HG03565 (cell line): ENCODE data around the gene MRPS30.
"Not testable (repeated sequence)": the region's sequence is repeated elsewhere in the genome, so short reads cannot be mapped to it uniquely, and the experiment has no call there.

Experiments used
- ATAC-seq: cut with Tn5 transposase; IDR thresholded peaks from one replicate; pipeline ENCODE4 v1.9.1; 2021; ENCODE audit warnings: mild to moderate bottlenecking, moderate library complexity; ENCODE audit not compliant: unreplicated experiment

MRPS30 gene

DNA sequence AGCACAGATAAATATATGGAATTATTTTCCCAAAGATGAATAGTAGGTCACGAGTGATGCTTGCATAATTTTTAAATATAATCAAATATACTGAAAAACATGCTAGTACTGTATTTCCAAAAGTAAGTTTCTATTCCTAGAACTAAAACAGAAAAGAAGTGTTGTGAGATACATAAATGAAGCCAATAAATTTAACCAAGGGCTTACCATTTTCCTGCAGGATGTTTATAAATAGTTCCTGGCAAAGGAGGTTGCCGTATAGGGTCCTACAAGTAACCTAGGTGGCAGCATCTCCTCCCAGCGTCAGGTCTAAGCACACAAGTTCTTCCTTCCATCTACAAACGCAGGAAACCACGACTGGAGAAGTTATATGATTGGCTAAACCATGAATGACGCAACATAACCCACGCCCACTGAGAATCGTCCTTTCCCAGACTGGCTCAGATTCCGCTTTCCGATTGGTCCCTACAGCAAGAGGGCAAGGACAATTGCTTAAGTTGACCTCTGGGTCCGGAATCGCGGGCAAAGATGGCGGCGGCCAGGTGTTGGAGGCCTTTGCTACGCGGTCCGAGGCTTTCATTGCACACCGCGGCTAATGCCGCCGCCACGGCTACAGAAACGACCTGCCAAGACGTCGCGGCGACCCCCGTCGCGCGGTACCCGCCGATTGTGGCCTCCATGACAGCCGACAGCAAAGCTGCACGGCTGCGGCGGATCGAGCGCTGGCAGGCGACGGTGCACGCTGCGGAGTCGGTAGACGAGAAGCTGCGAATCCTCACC lies at the start of gene MRPS30:
Gene MRPS30, plus strand, starts transcription at position 513 of the 780 bp plus-strand sequence. Its CDS starts 16 bp downstream, at position 529.
- peak; percentile 96 for ATAC-seq

DNA sequence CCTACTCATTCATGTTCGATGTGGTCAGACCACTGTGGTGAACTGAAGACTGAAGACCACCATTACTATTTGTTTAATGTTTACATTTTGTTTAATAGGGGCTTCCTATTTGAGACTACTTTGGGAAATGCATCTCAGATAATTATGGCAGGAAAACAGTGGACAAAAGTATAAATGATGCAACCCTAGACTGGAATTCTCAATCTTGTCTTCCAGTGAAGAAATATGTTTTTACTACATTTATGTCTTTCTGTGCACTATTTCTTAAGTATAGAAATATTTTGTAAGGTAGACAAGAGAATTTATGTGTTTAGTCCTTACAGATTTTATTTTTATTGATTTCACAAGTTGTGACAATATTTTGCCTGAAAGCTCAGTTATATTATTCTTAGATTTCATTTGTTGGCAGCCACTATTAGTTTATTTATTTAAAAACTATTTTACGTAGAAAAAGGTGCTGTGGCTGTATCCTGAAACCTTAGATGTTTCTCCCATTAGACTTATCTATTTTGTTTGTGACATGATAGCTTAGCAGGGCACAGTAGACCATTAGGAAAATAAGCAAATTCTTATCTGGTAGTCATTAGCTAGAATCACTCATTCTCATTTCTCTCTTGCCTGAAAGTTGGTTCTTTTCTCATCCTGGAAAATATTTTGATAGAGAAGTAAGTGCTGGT lies 39.4 kb upstream of the MRPS30 start:
- ATAC-seq: no peak

DNA sequence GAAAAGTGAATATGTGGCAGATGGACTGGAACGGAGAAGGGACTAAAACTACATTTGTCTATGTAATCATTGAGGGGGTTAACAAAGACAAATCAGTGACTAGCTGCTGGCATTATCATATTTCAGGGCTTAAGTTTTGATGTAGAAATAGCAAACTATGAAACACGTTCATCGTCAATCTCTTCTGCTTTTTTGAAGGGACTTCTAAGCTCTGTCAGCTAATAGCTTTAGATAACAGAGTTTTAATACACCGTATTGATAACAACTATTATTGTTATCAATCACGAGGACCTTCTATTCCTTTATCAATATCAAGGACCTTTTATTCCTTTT lies 38.9 kb upstream of the MRPS30 start:
- ATAC-seq: no peak

DNA sequence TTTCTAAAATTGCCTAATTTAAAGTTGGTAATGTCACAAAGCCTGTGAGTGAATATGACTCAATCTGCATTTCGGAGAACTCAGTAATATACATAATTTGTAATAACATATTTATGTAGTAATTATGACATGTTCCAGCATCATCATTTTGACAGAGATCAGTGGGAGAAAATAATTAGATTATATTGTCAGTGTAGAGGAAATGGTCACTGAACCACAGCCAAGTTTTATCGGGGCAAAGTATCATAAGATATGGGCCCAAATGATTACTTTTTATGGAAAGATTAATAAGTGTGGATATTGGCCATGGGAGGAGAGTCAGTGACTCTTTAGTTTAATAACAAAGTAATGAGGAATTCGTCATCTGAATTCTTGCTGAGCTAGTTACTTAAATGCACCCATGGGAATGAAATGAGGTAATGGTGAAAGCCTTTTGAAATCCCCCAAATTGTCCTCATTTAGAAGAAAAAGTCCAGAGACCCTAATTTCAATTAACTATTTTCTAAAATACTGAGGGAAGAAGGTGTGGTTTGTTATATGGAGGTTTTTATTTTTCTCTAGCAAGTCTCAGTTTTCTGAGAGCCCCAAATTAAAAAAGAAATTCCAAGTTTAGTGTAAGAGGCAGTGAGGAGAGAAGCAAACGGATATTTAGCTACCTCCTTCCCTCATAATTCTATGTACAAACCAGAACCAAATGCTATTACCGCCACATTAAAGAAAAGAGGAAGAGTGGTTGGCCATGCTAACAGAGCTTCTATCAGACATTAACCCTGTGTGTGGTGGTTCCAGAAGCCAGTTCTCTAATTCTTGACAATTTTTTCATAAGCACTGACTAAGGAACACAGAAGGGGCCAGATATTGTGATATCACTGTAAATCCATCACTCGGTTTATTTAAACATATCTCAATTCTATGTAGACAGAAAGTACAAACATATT lies 37.7 kb upstream of the MRPS30 start:
- ATAC-seq: no peak

DNA sequence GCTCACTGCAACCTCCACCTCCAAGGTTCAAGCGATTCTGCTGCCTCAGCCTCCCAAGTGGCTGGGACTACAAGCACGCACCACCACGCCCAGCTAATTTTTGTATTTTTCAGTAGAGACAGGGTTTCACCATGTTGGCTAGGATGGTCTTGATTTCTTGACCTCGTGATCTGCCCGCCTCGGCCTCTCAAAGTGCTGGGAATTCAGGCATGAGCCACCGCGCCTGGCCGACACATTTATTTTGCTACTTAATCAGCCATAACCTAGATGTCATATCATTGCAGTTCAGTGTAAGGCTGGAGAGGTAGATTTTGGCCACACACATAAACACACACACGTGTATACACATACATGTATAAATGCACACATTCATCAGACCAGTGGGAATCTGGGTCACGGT lies 36.4 kb upstream of the MRPS30 start:
- ATAC-seq: not testable (repeated sequence)

DNA sequence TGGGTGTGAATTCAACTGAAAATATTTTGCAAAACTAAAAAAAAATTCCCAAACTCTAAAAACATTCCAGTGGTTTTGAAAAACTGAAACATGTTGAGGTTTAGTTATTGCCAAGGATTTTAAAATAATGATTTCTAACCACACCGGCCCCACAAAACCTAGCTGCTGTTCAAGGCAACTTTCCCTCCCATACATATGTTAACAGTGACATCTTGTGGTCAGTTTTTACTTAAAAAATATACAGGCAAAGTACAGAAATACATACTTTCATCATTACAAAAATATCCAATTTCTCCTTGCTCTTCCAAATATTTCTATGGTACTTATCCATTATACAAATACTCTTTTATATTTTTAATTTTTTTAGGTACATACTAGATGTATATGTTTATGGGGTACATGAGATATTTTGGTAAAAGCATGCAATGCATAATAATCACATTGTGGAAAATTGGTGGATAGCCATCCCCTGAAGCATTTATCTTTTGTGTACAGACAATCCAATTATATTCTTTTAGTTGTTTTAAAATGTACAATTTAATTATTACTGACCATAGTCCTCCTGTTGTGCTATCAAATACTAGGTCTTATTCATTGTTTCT lies 34.4 kb upstream of the MRPS30 start:
- ATAC-seq: peak; percentile 65

DNA sequence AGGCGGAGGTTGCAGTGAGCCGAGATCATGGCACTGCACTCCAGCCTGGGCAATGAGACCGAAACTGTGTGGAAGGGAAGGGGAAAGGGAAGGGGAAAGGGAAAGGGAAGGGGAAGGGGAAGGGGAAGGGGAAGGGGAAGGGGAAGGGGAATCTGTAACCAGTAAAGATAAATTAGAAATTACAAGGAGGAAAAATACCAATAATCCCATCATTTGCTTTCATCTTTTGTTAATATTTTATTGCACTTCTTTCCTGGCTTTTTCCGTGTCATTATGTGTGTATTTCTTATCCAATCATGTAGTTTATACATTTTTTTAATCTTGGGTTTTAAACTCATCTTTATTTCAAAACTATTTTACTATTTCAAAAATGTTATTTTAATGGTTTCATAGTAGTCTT lies 29.6 kb upstream of the MRPS30 start:
- ATAC-seq: no peak

DNA sequence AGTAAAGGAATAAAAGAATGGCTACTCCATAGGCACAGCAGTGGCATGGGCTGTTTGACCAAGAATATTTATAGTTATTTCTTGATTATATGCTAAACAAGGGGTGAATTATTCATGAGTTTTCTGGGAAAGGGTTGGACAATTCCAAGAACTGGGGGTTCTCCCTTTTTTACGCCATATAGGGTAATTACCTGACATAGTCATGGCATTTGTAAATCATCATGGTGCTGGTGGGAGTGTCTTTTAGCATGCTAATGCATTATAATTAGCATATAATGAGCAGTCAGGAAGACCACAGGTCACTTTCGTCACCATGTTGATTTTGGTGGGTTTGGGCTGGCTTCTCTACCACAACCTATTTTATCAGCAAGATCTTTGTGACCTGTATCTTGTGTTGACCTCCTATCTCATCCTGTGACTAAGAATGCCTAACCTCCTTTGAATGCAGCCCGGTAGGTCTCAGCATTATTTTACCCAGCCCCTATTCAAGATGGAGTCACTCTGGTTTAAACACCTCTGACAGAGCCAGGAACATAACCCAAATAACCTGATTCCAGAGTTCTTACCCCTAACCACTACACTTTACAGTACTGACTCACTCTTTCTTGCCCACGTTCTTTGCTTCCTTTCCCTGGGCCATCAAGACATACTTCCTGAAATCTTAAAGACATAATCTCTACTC lies 25.0 kb upstream of the MRPS30 start:
- ATAC-seq: no peak

DNA sequence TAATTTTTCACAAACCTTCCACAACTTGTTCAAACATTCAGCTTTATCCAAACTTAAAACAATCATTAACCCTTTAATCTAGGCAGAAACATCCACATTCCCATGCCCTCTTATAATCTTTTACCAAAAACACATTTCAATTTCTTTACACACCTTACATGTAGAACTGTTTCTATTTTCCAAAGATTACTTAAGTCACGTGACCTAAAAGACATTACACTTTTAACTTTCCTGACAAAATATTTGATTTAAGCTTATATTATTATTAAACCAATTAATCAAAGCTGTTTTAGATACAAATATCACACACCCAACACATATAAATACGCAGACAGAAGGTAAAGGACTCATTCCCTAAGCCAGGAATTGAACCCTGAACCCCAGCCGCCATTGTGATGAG lies 21.0 kb upstream of the MRPS30 start:
- no peak for ATAC-seq

DNA sequence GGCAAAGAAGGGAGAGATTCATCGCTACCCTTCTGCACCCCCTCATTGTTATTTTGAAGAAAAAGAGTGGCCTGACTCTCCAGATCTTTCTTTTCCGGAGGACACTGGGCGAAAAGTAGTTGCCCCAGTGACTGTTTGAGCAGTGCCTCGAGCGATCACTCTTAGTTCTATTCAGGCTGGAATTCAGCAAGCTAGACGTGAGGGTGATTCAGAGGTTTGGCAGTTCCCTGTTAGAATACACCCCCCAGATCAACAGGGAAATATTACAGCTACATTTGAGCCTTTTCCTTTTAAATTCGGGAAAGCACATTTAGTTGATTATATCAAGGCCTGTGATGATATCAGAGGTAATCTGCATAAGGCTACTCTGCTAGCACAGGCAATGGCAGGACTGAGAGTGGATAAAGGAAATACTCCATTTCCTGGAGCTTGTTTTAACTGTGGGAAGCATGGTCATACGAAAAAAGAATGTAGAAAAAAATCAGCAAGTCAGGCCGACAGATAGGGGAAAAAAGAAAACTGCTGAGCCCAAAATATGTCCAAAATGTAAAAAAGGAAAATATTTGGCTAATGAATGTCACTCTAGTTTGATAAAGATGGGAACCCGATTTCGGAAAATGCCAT lies 19.3 kb upstream of the MRPS30 start:
- ATAC-seq: not testable (repeated sequence)

DNA sequence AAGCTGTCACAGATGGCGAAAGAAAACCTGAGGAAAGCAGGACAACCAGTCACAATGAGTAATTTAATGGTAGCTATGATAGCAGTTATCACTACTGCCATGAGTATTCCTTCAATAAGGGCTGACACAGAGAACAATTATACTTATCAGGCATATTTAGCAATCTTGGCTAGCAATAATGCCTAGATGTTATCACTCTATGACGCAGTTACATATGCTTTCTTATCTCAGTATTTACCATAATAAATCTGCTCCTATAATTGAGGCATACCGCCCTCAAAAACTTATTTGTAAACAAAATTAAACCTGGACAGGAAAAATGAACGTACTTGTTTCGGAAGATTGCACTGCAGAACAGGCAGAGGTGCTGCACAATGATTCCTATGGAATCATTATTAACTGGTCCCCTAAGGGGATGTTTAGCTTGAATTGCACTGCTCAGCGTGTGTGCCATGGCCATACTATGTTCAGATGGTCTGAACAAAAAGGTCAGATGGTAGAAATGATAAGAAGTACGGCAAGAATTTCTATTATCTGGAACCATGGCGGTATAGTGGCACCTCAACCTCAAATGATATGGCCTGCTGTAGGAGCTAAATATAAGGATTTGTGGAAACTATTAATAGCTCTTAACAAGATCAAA lies 16.6 kb upstream of the MRPS30 start:
- not testable (repeated sequence) for ATAC-seq

DNA sequence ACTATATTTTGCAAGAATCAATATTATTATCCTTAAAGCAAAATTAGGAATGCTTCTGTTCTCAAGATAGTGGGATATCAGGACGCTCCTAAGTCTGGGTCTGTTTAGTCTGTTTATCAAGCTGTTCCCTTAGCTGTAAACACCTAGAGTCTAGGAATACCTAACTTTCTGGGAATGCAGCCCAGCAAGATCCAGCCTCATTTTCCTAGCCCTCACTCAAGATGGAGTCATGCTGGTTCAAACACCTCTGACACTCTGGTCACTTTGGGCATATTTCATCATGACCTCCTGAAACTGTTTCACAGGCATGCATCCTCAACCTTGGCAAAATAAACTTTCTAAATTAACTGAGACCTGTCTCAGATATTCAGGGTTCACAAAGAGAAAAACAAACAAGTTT lies 14.4 kb upstream of the MRPS30 start:
- ATAC-seq: no peak

DNA sequence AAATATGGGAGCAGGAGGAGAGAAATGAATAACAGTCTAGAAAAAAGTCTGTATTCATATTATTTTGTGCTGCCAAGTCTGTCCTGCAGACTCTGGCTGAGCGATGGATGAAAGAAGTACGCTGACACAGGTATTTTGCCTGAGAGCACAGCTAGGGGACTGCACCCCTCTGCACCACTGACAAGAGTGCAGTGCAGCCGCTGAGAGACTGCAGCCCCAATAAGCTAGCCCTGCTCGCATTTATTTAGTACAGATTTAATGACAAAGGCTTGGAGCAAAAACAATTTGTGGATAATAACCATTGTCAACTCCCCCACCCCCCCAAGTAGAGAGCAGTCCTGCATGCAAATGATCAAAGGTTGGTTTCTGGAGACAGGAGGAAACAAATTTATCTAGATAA lies 13.3 kb upstream of the MRPS30 start:
- no peak for ATAC-seq

DNA sequence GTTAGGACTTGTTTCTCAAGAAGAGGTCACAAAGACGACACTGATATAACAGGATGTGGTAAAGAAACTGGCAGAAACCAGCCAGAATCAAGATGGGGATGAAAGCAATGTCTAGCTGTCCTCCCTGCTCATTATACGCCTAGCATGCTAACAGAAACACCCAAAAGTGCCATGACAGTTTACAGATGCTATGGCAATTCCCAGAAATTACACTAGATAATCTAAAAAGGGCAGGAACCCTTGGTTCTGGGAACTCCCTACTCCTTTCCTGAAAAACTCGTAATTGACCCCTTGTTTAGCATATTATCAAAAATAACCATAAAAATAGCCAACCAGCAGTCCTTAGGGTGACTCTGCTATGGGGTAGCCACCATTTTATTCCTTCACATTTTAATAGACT lies 10.9 kb upstream of the MRPS30 start:
- ATAC-seq: no peak

DNA sequence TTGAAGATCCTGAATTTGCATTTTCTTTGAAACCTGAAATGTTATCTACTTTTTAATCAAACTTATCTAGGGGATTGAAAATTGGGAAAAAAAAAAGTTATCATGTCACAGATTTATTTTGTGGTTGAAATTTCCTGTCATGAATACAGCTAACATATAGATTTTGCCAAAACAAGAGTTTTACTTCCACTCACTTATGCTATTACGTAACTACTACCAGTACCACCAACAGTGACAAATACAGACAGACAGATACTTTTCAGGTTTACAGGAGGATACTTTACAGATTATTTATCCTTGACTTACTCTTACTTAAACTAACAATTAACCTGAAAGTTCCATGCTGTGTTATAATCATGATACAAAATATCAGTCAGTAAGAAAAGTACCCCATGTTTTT lies 6.8 kb upstream of the MRPS30 start:
- ATAC-seq: no peak

DNA sequence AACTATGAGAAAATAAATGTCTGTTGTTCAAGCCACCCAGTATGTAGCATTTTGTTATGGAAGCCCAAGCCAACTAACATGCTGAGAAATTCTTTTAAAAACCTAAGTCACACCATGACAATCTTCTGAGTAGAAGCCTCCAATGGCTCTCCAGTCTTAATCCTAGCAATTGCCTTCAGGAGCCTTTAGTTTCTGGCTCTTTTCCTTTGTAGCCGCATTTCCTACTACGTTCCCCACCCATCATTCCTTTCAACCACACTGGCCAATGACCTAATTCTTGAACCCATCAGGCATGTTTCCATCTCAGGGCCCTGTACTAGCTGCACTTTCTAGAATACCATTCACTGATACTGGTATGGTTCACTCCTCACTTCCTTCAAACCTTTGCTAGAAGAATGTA lies 2.1 kb upstream of the MRPS30 start:
- ATAC-seq: no peak

DNA sequence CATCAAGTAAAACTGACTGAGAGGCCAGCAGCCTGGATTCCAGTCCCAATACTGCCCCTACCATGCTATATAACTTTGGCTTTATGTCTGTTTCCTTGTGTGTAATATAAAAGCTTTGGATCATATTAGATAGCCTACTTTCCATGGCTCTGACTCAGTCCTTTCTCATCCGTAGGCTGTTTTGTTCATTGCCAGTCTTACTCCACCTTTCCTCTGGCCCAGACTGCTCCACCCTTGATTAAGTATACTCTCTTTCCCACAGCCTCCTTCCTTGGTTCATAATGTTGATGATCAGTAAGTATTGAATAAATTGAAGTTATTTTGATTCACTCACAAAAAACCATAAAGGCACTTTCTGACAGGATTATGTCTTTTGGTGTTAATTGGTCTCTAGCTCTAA lies 1.5 kb upstream of the MRPS30 start:
- ATAC-seq: no peak

DNA sequence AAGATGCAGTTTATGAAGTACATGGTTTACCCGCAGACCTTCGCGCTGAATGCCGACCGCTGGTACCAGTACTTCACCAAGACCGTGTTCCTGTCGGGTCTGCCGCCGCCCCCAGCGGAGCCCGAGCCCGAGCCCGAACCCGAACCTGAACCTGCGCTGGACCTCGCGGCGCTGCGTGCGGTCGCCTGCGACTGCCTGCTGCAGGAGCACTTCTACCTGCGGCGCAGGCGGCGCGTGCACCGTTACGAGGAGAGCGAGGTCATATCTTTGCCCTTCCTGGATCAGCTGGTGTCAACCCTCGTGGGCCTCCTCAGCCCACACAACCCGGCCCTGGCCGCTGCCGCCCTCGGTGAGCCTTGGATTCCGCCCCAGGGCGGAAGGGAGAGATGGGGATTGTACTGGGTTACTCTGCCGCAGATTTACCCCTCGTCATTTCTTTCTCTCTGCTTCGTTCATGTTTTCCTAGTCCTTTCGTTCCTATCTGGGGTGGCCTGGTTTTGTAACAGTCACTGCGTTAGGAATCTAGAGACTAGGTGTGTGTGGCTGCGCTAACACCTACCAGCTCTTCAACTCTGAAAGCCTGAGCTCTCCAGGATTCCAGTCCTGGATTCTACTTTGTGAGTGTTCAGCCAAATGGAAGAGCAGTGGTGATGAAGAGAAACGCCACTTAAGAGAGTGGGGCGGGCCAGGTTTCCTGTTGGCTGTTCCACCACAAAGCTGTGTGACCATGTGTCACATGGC lies 638 bp downstream of the MRPS30 start:
- peak; percentile 30 for ATAC-seq

DNA sequence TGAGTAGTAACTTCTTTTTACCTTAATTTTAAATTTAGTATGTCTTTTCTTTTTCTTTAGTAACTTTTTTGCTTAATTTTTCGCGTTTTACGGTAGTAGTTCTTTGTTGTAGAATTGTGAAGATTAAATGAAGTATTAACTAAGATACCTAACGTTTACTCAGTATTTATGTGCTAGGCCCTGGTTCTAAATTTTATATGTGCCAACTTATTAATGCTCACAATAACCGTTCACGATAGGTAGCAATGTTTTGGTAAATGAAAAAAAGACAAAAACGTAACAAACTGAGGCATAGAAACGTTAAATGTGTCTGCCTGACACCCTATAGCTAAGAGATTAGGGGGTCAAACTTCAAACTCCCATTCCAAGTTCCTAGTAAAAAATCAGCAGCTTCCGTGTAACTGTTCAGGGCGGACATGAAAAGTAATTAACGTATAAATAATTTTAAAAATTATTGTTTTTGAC lies 1.2 kb downstream of the MRPS30 start:
- ATAC-seq: no peak
